SK-N-MC (cell line): Measurements from ENCODE around the gene MYH13.

Experiments
- DNase-seq: peaks from one replicate; pipeline ENCODE4 v3.0.0-alpha.2; 2011; ENCODE audit warnings: low read depth, low spot score
- H3K27ac ChIP-seq: fragments of 200-600 bp; sonication (generic); 2 replicates; pipeline ENCODE4 v1.5.1; 2016; ENCODE audit warnings: mixed run types
- H3K36me3 ChIP-seq: fragments of 200-600 bp; sonication (generic); 2 replicates; pipeline ENCODE4 v1.6.1; 2017; ENCODE audit warnings: antibody characterized with exemption, low read length, mixed read lengths; ENCODE audit not compliant: insufficient read depth
- H3K4me3 ChIP-seq: fragments of 200-600 bp; sonication (generic); 2 replicates; pipeline ENCODE4 v1.5.1; 2016
- H3K9ac ChIP-seq: fragments of 200-600 bp; sonication (generic); 2 replicates; pipeline ENCODE4 v1.8.0; 2017; ENCODE audit warnings: mixed run types, mixed read lengths; ENCODE audit not compliant: insufficient read length
- H3K9me3 ChIP-seq: fragments of 200-600 bp; sonication (generic); 2 replicates; pipeline ENCODE4 v1.6.1; 2017; ENCODE audit warnings: low read depth, mild to moderate bottlenecking, antibody characterized with exemption, low read length, moderate library complexity, mixed read lengths
- EZH2 ChIP-seq: fragments of 200-600 bp; sonication (generic); IDR thresholded peaks from one replicate; pipeline ENCODE4 v1.6.1; 2017; ENCODE audit warnings: antibody characterized with exemption
- FOXP2 ChIP-seq: optimal IDR thresholded peaks from 2 replicates; pipeline ENCODE3; 2011; ENCODE audit warnings: mild to moderate bottlenecking, moderate library complexity; ENCODE audit not compliant: insufficient read depth; ENCODE audit errors: extremely low read length, control extremely low read depth
- POLR2AphosphoS5 ChIP-seq: IDR thresholded peaks from 2 replicates; pipeline ENCODE4 v1.6.1; 2012; ENCODE audit warnings: mild to moderate bottlenecking, low read depth, low read length, borderline replicate concordance

The MYH13 gene

DNA sequence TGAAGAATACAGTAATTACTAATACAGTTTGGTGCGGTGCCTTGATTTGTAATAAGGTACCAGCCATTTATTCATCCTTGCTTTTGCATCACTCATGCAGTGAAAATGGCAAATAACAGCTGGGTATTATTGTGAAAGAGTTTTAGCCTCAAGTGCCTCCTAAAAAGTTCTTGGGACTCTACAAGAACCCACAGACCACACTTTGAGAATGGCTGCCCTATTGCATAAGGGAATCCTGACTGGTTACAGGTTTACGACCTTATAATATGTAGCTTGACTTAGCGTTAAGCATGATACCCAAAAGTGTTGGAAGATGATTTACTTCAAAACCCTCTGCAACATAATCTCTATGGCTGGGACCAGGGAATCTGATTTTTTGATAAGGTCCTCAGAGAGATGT lies 4.2 kb downstream of the MYH13 start:
- Histone ChIP-seq H3K36me3 (no peaks in the 10 kb centered on the region), H3K9me3 (no peaks in the 10 kb centered on the region), H3K27ac (no peak overlapping the region), H3K9ac (no peak overlapping the region), H3K4me3 (no peak overlapping the region)
- no peak for TF ChIP-seq EZH2
- no peak for TF ChIP-seq FOXP2
- no peak for TF ChIP-seq POLR2AphosphoS5
- no peak for DNase-seq

GRCh38 chr17:10360578-10360977 lies 12.2 kb downstream of the MYH13 start:
- no peak overlapping the region for H3K9ac ChIP-seq
- no peak overlapping the region for H3K4me3 ChIP-seq
- H3K36me3 ChIP-seq = no peaks in the 10 kb centered on the region
- TF ChIP-seq POLR2AphosphoS5 (no peak), EZH2 (no peak), FOXP2 (no peak)
- no peak overlapping the region for H3K27ac ChIP-seq
- no peak for DNase-seq
- H3K9me3 ChIP-seq = no peaks in the 10 kb centered on the region

DNA sequence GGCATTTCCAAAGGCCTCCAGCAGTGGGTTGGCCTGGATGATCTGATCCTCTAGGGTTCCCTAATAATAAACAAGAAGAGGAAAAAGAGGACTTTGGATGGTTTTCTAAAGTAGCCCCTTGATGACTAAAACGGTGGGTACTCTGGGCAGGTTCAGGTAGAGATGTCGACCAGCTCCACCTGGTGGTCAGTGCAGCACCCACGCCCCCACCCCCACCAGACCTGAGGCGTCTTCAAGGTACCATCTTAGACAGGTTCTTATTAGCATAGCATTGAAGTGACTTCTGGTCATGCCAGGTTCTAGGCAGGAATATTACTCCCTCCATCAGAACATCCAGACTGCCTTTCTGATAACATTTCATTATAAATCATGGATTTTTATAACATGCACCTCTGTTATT lies 15.0 kb downstream of the MYH13 start:
- H3K4me3 ChIP-seq = no peak overlapping the region
- no peak overlapping the region for H3K27ac ChIP-seq
- no peak for DNase-seq
- H3K36me3 ChIP-seq = no peaks in the 10 kb centered on the region
- no peaks in the 10 kb centered on the region for H3K9me3 ChIP-seq
- no peak for TF ChIP-seq FOXP2
- H3K9ac ChIP-seq = no peak overlapping the region

GRCh38 chr17:10354651-10355050 lies 18.2 kb downstream of the MYH13 start:
- no peaks in the 10 kb centered on the region for H3K36me3 ChIP-seq
- TF ChIP-seq POLR2AphosphoS5 (no peak), EZH2 (no peak), FOXP2 (no peak)
- no peak overlapping the region for H3K4me3 ChIP-seq
- H3K9me3 ChIP-seq = no peaks in the 10 kb centered on the region
- no peak overlapping the region for H3K27ac ChIP-seq
- DNase-seq = no peak
- no peak overlapping the region for H3K9ac ChIP-seq

DNA sequence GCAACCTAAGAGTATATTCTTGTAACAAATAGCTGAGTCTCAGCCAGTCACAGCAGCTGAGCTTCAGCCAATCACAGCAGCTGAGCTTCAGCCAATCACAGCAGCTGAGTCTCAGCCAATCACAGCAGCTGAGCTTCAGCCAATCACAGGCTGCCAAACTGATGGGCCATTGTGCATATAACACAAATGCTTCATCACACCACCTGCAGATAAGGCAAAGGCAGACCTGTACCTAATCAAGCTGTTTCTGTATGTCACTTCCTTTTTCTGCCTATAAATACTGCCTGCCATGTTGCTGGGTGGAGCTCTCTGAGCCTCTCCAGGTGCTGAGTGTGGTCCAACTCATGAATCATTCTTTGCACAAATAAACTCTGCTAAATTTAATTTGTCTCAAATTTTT lies 19.9 kb downstream of the MYH13 start:
- H3K4me3 ChIP-seq = no peak overlapping the region
- no peak for DNase-seq
- H3K9me3 ChIP-seq = no peaks in the 10 kb centered on the region
- no peaks in the 10 kb centered on the region for H3K36me3 ChIP-seq
- H3K27ac ChIP-seq = no peak overlapping the region
- H3K9ac ChIP-seq = no peak overlapping the region
- TF ChIP-seq EZH2 = no peak
- no peak for TF ChIP-seq POLR2AphosphoS5
- no peak for TF ChIP-seq FOXP2

DNA sequence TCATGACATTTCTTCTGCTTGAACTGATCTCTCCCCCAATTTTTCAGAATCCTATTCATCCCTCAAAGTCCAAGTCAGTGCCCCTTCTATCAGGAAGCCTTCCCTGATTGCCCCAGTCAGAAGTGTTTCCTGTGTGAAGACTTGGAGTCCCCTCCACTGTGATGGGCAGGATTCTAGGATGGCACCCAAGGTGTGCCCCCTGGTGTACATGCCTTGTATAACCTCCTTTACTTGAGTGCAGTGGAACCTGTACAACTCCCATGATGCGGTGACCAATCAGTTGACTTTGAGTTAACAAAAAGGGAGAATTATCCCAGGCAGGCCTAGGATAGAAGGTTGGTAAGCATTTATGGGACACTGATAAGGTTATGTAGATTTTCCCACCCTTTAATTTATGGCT lies 23.4 kb downstream of the MYH13 start:
- DNase-seq = no peak
- Histone ChIP-seq H3K4me3 (no peak overlapping the region), H3K9ac (no peak overlapping the region), H3K36me3 (no peaks in the 10 kb centered on the region), H3K27ac (no peak overlapping the region), H3K9me3 (no peaks in the 10 kb centered on the region)
- TF ChIP-seq FOXP2 (no peak), EZH2 (no peak), POLR2AphosphoS5 (no peak)

- Histone ChIP-seq H3K9me3 (no peaks in the 10 kb centered on the region), H3K36me3 (no peaks in the 10 kb centered on the region), H3K27ac (no peak overlapping the region), H3K9ac (no peak overlapping the region), H3K4me3 (no peak overlapping the region)
- TF ChIP-seq FOXP2 = no peak
- TF ChIP-seq POLR2AphosphoS5 = no peak
- no peak for TF ChIP-seq EZH2
- no peak for DNase-seq
Observed at GRCh38 chr17:10344816-10345215, 28.0 kb downstream of the MYH13 start.

DNA sequence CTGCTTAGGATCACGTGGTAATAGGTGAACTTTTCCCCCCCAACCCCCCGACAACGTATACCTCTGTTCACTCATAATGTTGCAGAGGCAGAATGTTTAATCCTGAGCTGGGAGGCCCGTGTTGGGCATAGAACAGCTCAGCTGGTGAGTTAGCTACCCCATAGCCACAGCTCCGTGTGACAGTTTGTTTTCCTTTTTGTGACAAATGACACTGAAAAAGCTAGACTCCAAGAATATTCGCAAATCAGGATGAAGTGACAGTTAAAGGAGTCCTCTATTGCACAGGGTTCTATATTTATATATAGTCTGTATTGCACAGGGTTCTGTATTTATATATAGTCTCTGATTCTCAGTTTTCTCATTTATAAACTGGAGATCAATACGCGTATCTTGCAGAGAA lies 33.8 kb downstream of the MYH13 start:
- no peak for DNase-seq
- Histone ChIP-seq H3K9me3 (no peaks in the 10 kb centered on the region), H3K27ac (no peak overlapping the region), H3K9ac (no peak overlapping the region), H3K36me3 (no peaks in the 10 kb centered on the region), H3K4me3 (no peak overlapping the region)
- no peak for TF ChIP-seq POLR2AphosphoS5
- TF ChIP-seq FOXP2 = no peak
- TF ChIP-seq EZH2 = no peak

GRCh38 chr17:10337976-10338375 lies 34.8 kb downstream of the MYH13 start:
- TF ChIP-seq FOXP2 (no peak), POLR2AphosphoS5 (no peak), EZH2 (no peak)
- H3K9ac ChIP-seq = no peak overlapping the region
- no peaks in the 10 kb centered on the region for H3K36me3 ChIP-seq
- H3K9me3 ChIP-seq = no peaks in the 10 kb centered on the region
- no peak for DNase-seq
- H3K27ac ChIP-seq = no peak overlapping the region
- H3K4me3 ChIP-seq = no peak overlapping the region
